HG03196 (cell line): ENCODE measurements around the gene SLC24A3.
A peak's percentile ranks its signal among the peaks of the same experiment; 100 is the strongest.
"Not testable (repeated sequence)": the region's sequence is repeated elsewhere in the genome, so short reads cannot be mapped to it uniquely, and the experiment has no call there.

Source experiments
- ATAC-seq: cut with Tn5 transposase; IDR thresholded peaks from one replicate; pipeline ENCODE4 v1.9.1; 2021; ENCODE audit not compliant: unreplicated experiment

SLC24A3 gene

DNA sequence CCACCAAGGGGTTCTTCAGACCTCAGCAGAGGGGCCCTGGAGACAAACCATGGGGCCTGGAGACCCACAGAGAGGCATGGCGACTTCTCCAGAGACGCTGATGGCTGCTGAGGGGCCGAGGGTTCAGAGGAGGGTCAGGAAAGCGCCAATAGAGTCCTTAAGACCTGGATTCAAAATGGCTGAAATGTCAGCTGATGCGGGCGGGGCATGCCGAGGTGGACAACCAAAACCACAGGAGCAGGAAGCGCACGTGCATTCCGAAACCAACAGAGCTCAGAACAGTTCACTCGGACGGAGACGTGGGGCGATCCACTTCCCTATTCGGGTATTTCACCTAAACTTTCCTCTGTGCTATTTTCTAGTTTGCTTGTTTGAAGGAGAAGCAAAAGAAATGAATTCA is 445.7 kb downstream of the SLC24A3 start:
- ATAC-seq, result peak; percentile 62

DNA sequence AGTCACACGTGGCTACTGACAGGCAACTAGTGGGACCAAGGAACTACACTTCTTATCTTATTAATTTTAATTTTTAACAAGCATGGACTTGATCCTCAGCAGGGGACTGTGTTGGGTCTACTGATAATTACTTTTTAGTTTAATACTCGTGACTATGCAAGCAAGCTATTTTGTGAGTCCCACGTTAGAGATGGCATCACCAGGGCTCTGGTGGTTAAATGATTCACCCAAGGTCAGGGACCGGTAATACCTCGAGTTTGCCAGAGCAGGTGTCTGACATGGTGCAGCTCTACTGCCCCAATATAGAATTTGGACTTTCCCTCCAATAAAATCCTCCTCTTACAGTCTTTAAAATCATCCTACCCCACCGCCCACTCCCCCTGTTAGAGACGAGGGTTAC is 447.0 kb downstream of the SLC24A3 start:
- ATAC-seq, result no peak

DNA sequence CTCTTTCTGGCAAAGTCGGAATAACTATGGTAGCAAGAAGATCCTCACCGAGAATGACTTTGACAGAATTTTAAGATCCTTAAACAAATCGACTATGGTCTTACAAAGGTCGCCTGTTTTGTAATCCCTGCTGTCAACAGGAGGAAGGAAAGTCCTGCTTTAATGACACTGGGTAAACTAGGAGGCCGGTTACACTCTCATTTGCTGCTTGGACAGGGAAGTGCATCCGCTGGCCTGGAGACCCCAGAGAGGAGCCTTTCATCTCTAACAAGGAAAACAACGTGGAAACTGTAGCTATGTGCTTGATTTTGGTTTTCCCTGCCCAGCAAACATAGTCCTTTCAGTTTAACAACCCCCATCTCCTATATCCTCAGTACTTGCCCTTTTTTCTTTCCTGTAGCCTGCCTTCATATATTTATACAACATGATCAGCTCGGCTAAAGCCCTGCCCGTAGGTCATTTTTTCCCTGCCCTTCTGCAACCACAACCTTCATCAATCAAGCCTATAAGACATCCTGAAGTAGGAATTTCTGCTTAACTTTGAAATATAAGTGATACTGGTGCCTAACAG is 448.5 kb downstream of the SLC24A3 start:
- ATAC-seq, result no peak

DNA sequence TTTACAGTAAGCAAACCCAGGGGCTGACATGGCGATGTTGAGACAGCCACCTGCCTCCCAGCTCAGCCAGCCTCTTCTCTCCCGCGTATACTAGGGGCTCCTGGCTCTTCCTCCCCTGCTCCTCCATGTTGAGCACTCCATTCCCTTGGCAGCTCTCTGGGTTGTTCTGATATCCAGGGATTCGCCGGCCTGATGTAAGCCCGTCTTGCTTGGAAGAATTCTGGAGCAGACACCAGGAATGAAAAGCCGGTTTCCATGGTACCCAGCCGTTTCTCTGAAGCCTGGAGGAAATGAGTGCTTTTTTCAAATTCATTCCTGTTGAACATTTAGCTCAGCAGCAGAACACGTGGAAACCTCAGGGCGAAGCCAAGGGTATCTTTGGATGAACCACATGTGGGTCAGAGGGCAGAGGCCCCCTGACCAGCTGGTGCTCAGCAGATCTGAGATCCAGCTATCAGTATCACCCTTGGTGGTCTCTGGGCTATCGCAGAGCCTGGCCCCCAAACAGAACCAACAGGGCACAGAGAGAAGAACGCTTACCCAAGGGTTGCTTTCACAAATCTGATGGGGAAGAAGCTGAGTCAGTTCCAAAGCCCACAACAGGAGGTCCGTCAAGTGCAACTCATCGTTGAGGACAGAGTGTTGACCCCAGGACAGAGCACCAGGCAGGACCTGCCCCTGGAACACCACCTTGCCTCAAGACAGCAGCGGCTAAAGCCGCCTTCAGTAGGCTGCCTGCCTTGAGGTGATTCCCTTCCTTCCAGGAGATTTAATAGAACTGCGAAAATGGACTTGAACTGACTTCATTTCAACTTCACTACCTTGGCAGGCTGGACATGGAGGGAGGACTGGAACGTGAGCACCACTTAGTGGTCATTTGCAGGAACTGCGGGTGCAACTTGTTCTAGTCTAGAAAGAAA is 449.5 kb downstream of the SLC24A3 start:
- ATAC-seq, result no peak

DNA sequence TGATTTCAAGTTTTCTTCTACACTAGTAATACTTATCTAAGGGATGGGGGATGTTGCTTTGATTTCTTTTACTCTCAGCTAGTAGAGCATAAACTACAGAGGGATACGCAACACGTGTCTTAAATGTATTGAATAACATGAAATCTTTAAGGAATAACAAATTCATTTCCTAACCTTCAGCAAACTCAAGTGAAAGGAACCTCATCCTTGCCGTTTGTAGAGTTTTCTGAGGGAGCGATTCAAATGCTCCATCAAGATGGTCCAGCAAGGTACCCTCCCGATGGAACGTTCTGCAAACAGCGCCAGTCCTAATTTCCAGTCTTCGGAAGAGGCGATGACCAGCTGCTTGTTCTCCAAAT is 450.2 kb downstream of the SLC24A3 start:
- ATAC-seq, result no peak

DNA sequence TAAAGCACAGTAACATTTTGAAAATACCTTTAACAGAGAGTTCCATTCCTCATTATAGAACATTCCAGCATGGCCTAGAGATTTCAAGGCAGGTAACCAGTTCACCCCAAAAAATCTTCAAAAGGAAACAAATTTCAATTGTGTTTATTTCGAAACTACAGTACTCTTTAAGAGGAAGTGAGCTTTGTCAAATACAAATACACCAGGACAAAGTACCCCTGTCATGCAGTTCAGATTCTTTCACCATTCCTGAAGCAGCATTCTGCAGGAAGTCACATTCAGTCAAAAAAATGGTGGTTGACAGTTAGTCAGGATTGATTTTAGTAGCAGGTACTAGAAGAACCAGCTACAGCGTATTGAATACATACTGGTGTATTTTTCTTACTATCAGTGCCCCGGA is 456.0 kb downstream of the SLC24A3 start:
- no peak for ATAC-seq

DNA sequence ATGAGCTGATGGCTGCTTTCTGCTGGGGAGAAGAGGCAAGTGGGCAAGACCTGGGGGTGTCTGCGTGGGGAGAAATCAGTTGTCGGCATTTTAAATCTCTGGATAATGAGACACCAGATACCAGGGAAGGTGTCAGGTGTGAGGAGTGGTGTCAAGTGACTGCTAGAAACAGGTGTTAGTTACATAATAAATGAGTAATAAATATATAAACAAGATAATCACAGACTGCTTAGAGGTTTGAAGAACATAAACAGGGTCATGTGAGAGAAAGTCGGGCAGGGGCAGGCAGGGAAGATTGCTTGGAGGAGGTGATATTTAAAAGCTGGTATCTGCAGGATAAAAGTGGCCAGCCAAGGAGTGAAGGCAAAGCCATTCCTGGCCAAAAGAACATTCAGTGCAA is 458.4 kb downstream of the SLC24A3 start:
- no peak for ATAC-seq

DNA sequence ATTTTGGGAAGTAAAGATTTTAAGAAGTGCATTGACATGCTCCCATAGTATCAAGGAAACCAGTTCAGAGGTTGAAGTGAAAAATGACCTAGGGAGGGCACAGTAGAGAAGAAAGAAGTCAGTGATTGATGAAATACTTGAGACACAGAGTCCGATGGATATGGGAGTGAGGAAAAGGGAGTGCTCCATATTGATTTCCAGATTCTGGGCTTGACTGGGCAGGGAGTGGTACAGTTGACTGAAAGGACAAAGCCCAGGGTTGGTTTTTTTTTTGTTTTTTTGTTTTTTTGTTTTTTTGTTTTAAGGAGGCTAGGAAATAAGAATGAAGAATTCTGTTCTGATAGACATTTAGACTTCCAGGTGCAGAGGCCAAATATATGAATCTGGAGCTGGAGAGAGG is 458.9 kb downstream of the SLC24A3 start:
- no peak for ATAC-seq

DNA sequence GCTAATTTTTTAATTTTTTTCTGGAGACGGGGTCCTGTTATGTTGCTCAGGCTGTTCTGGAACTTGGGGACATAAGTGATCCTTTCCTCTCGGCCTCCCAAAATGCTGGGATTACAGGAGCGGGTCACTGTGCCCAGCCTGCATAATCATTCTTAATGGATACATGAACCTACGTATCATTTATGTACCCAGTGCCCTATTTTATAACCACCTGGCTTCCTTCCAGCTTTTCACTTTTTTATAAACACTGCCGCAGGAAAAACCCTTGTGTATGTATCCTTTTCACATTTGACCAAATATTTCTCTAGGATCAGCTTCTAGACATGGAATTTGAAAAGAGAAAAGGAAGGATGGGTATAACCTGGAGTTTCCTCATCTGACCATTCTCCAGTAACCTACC is 460.1 kb downstream of the SLC24A3 start:
- ATAC-seq, result no peak

DNA sequence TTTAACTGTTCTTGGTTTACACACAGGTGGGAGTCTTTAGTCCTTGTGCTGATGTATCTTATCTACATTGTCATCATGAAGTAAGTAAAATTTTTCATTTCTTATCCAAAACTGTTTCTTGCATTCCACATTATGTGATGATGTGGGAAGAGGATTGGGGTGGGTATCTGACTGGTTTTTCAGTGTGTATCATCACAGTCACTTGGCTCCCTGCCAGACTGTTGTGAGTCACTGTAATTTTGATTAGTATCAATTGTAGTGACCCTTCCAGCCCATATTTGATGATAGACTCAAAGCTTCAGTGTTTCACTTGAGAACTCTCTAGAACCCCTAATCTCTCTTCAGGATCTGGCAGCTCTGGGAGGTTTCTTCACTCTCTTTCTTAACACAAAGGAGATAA is 461.1 kb downstream of the SLC24A3 start:
- ATAC-seq, result no peak

DNA sequence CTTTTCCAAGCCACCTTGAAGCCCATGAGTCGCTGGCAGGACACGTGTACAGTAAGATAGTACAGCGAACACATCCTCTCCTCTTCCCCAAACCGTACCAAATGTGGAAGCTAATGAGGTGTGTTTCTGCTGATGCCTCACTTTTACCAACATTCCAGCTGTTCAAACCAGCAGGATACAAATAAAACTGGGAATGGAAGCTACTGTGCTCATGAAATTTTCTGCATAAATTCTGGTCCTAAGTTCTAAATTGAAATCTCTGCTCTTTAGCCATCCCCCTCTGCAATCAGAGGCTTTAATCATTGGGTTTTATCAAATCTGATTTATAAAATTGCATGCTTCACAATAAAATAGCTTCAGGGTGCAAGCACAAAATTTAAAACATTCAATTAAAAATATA is 463.8 kb downstream of the SLC24A3 start:
- ATAC-seq, result no peak

DNA sequence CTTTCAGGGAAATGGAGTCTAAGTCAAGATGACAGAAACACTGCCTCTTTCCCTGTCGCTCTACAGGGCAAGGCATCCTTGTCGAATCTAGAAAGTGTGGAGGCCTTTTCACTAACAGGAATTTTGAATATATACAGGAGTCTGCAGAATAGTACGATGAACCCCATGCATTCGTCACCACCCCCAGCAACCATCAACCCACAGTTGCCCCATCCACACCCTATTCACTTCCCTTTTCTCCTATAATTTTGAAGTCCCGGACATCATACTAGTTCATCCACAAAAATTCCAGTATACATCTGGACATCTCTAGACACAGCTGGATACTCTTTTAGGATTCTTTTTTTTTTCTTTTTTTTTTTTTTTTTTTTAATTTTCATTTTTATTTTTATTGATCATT is 464.9 kb downstream of the SLC24A3 start:
- ATAC-seq, result no peak

DNA sequence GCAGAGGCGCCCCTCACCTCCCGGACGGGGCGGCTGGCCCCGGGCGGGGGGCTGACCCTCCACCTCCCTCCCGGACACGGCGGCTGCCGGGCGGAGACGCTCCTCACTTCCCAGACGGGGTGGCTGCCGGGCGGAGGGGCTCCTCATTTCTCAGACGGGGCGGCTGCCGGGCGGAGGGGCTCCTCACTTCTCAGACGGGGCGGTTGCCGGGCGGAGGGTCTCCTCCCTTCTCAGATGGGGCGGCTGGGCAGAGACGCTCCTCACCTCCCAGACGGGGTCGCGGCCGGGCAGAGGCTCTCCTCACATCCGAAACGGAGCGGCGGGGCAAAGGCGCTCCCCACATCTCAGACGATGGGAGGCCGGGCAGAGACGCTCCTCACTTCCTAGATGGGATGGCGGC is 466.1 kb downstream of the SLC24A3 start:
- ATAC-seq, result not testable (repeated sequence)

DNA sequence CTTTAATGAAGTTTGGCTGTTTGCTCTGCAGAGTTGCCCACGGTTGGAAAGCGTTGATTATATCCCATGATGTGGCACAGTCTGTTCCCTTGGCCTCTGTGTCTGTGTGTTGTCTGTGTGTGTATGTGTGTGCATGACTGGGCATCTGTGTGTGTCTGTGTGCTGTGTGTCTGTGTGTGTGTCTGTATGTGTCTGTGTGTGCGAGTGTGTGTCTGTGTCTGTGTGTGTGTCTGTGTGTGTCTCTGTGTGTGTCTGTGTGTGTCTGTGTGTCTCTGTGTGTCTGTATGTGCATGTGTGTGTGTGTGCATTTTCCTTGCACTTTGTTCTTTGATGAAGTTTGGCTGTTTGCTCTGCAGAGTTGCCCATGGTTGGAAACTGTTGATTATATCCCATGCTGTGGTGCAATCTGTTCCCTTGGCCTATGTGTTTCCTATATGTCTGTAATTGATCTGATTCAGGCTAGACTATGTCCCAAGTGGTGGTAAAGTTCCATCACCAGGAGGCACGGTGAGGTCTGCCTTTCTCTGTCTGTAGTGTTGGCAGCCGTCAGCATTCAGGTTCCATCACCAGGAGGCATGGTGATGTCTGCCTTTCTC is 467.6 kb downstream of the SLC24A3 start:
- no peak for ATAC-seq

DNA sequence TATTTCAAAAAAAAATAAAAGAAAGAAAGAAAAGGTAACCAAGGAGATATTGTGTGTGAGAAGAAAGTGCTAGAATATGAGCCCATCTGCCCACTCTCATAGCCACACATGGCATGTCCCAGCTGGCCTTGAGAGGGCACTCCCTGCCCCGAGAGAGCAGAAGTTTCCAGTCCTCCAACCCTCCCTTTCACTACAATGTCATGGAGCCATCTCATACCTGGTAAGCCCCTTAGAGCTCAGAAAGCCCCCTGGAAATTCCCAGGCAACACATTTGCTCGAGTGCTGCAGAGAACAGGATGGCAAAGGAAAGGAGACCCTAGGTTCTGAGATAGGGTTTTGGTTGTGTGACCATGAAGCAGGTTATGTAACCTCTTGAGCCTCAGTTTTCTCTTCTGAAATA is 469.8 kb downstream of the SLC24A3 start:
- no peak for ATAC-seq

DNA sequence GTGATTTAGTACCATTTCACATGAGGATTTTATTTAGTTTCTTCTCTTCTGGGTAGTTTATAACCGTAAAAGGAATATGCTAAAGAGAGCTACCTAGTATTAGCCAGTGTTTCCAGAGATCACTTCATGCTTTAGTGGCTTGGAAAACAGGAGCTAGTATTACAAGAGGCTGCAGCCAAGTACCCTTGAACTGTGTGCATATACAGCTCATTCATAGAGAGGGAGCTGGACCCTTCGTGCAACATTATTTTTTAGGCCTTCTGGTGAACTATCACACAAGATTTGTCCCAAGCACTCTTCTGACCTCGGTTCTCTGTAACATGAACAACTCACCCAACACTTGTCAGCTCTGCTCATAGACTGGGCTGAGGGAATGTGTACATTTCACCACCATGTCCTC is 470.7 kb downstream of the SLC24A3 start:
- ATAC-seq, result no peak

DNA sequence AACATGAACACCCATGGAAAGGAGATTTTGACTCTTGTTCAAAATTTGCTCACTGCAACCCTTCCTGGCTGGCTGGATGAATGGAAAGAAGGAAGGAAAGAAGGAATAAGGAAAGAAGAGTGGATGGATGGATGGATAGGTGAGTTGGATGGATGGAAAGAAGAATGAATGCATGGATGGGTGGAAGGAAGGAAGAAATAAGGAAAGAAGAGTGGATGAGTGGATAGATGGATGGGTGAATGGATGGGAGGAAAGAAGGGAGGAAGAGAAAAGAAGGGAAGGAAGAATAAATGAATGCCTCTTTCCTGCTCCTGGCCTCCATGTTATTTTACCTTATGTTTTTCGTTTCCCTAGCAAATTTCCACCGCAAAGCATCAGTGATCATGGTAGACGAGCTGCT is 471.4 kb downstream of the SLC24A3 start:
- no peak for ATAC-seq

DNA sequence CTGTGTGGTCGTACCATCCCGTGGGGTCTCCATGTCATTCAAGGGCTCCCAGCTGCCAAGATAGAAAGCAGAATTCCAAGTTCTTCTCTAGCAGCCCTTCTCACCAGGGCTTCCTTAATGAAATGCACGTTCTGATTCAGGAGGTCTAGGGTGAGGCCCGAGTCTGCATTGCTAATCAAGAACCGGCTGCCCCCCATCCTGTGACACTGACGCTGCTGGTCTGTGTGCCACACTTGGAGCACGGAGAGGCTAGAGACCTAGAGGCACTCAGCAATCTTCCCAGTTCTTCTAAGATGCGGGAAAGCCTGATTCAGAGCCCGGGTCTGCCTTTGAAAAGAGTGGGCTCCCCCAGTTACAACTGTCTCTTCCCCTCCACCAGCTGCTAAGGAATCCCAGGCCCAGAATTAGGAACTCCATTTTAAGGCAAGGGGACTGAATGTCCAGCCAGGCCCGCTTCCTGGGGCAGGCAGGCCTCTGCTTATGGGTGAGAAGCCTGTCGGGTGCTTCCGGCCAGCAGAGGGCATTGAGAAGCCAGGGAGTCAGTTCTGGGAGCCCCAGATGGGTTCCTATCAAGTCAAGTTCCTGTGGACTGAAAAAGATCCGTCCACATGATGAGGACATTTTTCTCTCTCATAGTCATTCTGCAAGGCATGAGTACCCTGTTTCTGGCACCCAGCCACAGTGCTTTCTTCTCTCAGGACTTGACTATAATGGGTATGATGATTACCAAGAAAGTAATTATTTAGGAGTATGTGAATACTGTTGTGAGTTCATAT is 475.8 kb downstream of the SLC24A3 start:
- ATAC-seq, result no peak

DNA sequence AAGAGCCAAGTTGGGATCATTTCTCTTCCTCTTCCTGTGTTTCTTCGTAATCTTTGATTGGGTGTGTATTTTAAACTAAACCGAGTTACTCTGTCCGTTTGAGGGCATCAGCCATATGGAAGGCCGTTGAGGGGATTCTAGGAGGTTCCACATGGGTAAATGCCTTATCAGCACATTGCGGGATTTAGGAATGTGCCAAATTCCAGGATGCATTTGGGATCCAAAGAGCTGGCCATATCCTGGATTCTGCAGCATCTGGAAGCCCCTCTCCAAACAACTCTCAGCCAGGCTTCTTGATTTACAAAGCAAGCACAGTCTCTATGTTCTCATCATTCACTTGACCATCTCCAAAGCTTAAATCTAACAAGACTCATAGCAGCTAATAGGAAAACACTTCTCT is 478.0 kb downstream of the SLC24A3 start:
- ATAC-seq, result no peak

DNA sequence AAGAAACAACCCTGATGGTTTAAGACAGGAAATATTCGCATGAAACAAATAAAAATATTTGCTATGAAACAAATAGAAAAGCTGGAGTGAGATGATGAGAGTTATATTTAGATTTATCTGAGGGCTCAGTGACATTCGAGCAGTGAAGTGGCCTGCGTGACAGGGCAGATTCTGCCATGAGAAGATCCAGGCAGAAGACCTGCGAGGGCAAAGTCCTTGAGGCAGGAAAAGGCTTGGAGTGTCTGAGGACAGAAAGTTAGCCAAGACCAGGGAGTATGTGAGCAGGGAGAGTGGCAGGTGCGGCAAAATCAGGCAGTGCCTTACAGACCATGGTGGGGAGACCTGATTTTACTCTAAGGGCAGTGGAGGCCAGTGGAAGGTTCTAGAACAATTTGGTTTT is 478.7 kb downstream of the SLC24A3 start:
- ATAC-seq, result no peak

DNA sequence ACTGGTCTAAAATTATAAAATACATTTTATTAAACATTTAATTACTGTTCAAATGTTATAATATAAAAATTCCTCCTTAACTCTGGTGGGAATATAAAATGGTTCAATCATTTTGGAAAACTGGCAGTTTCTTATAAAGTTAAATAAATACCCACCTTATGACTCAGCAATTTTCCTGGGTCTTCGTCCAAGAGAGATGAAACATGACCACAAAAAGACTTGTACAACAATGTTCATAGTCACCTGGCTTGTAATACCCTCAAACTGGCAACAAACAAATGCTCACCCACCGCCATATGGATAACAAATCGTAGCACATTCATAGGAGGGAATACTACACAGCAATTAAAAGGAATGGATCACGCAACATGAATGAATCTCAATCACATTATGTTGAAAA is 479.7 kb downstream of the SLC24A3 start:
- no peak for ATAC-seq

DNA sequence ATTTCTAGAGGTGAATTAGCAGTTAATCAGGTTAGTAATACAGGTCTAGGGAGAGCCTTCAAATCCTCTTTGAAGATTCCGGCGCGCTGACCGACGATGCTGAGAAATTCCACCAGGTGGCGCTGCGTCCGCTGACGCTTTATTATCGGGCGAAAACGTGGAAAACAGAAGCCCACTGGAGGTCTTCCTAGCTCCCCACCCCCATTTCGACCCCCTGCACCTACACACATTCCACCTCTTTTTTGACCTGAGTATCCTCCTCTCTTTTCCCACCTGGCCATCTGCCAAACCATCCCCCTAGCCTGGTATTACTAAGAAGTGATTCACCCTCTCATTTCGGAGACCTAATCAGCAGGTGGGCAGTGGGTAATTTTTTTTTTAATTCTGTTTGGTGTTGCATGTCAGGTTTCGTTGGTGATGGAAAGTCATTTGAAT is 480.3 kb downstream of the SLC24A3 start:
- ATAC-seq, result no peak
